PFSK-1 (cell line): ENCODE data around the gene RABGAP1.

Experiments used
- FOXP2 ChIP-seq: optimal IDR thresholded peaks from 2 replicates; pipeline ENCODE3; 2011; ENCODE audit warnings: borderline replicate concordance, control low read depth, inconsistent platforms; ENCODE audit not compliant: insufficient read depth; ENCODE audit errors: extremely low read length, extremely low read depth
- POLR2AphosphoS5 ChIP-seq: IDR thresholded peaks from 2 replicates; pipeline ENCODE4 v1.6.1; 2012; ENCODE audit warnings: low read depth, mild to moderate bottlenecking, control low read depth, low read length, moderate library complexity
- SIN3A ChIP-seq: IDR thresholded peaks from 2 replicates; pipeline ENCODE4 v1.6.1; 2012; ENCODE audit warnings: mild to moderate bottlenecking, low read length, moderate library complexity, borderline replicate concordance; ENCODE audit not compliant: insufficient read depth
- TAF1 ChIP-seq: IDR thresholded peaks from 2 replicates; pipeline ENCODE4 v1.6.1; 2012; ENCODE audit warnings: low read length, control low read depth, borderline replicate concordance; ENCODE audit not compliant: insufficient read depth
- TF ChIP-seq, protein P1 (sequence below), 2 experiments: IDR thresholded peaks; 2 replicates each; pipeline versions ENCODE4 v1.6.1 to v1.8.0; 2011 to 2012; ENCODE audit warnings: low read depth in 2 of 2, low read length in 2 of 2, control low read depth in 1 of 2, inconsistent platforms in 1 of 2, mild to moderate bottlenecking in 1 of 2, moderate library complexity in 1 of 2; ENCODE audit not compliant: insufficient read depth in 1 of 2

RABGAP1 gene

DNA sequence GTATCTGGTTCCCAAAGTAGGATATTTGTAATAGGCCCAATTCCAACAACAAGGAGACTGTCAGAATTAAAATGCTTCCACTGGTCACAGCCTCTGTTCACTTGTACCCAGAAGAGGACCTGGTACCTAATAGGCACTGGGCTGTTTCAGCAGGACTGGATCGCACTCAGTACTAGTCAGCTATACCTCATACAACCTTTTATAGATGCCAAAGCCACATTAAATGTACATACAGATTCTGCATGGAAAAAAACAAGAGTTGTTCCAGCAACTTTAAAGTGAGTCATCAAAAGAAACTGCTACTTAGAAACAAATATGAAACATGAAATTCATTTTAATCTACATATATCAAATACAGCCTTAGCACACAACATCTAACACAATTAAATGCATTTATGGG, 180.1 kb downstream of the RABGAP1 start:
- TF ChIP-seq POLR2AphosphoS5 (no peak), TAF1 (no peak), SIN3A (no peak), FOXP2 (no peak)
- TF ChIP-seq, protein P1, sequence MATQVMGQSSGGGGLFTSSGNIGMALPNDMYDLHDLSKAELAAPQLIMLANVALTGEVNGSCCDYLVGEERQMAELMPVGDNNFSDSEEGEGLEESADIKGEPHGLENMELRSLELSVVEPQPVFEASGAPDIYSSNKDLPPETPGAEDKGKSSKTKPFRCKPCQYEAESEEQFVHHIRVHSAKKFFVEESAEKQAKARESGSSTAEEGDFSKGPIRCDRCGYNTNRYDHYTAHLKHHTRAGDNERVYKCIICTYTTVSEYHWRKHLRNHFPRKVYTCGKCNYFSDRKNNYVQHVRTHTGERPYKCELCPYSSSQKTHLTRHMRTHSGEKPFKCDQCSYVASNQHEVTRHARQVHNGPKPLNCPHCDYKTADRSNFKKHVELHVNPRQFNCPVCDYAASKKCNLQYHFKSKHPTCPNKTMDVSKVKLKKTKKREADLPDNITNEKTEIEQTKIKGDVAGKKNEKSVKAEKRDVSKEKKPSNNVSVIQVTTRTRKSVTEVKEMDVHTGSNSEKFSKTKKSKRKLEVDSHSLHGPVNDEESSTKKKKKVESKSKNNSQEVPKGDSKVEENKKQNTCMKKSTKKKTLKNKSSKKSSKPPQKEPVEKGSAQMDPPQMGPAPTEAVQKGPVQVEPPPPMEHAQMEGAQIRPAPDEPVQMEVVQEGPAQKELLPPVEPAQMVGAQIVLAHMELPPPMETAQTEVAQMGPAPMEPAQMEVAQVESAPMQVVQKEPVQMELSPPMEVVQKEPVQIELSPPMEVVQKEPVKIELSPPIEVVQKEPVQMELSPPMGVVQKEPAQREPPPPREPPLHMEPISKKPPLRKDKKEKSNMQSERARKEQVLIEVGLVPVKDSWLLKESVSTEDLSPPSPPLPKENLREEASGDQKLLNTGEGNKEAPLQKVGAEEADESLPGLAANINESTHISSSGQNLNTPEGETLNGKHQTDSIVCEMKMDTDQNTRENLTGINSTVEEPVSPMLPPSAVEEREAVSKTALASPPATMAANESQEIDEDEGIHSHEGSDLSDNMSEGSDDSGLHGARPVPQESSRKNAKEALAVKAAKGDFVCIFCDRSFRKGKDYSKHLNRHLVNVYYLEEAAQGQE (IDR thresholded peaks at IDR 0.05; ENCODE audit: insufficient read depth in 1 of 2, low read depth in 2 of 2, low read length in 2 of 2) = no peak

DNA sequence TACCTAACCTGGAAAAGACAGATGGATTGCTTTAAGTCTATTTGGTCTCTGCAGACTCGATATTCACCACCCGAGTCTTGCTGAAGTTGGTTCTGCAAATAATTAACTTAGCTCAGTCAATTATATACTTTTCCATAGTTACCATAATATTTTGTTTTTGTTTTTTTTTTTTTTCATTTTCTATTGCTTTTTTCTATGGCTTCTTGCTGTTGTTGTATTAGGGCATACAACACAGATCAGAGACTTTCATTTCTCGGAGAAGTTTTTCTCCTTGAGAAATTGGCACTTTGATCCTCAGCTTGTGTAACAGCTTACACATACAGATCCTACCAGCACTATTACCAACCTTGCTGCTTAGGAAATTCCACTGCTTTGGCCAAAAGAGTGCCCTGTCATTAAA, 180.6 kb downstream of the RABGAP1 start:
- TF ChIP-seq SIN3A (no peak), FOXP2 (no peak), POLR2AphosphoS5 (no peak), TAF1 (no peak)
- TF ChIP-seq, protein P1 (IDR thresholded peaks at IDR 0.05; ENCODE audit: insufficient read depth in 1 of 2, low read depth in 2 of 2, low read length in 2 of 2) = no peak

DNA sequence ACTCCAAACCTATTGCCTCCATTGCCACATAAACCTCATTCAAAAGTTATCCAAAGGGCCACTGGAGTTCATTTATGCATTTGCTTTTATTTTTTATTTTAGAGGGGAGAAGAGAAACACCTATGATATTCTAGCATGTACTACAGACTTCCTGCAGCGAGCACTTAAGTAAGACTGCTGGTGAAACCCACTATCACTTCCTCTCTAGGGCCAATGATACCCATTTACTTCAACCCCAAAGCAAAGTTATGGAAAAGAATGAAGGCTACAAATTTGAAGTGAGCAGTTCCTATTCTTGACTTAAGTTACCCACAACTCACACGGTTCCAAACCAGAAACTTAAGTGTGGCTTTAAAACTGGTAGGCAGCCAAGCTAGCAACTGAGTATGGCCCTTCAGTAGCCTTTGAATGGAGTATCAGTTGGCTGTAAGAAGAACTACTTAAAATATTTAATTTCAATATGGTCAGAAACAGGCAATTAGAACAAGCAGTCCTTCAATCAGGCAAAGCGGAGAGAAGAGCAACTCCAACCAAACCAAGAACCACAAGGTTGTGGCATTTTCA, 186.8 kb downstream of the RABGAP1 start:
- TF ChIP-seq, protein P1 (IDR thresholded peaks at IDR 0.05; ENCODE audit: insufficient read depth in 1 of 2, low read depth in 2 of 2, low read length in 2 of 2) = no peak
- no peak for TF ChIP-seq TAF1
- no peak for TF ChIP-seq FOXP2
- no peak for TF ChIP-seq POLR2AphosphoS5
- no peak for TF ChIP-seq SIN3A

DNA sequence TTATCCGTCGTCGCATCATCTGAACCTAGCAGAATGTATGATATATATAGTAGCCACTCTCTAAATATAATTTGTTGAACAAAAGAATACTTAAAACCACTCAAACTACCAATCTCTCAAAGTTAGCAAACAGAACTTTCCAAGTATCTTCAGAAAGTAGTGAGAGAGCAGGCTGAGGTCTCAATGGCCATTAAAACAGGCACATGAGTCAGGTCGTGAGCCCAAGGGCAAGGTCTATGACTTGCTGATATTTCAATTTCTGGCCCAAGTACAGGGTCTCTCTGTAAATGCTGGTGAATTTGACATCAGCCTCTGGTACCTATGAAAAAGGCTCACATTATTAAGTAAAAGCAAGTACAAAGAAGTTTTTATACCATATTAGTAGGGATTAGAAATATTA, 187.8 kb downstream of the RABGAP1 start:
- TF ChIP-seq TAF1 (no peak), POLR2AphosphoS5 (no peak), SIN3A (no peak)
- TF ChIP-seq, protein P1 (IDR thresholded peaks at IDR 0.05; ENCODE audit: insufficient read depth in 1 of 2, low read depth in 2 of 2, low read length in 2 of 2) = no peak

DNA sequence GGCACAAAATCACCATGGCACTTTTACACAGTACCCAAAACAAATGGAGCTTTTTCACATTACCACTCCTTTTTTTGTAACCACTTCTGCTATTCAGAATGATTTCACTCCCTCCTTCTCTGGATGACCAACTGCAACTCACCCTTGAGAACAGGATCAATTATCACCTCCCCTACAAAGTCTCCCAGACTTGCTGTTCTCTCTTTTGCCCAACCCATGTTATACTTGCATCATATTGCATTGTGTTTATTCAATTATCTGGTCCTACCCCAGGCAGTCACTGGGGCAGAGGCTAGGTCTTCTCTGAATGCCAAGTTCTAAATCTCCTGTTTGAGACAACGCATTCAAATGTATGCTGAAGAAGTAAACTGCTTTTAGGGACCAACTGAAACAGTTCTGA, 188.6 kb downstream of the RABGAP1 start:
- no peak for TF ChIP-seq TAF1
